Gastrocnemius medialis (tissue), 4 donors: Measurements from ENCODE around the gene RFNG.

Experiments used
- POLR2A ChIP-seq, 2 donors: fragments of 450-650 bp; IDR thresholded peaks; one replicate each; pipeline ENCODE4 v1.6.1; 2017; ENCODE audit warnings: antibody characterized with exemption in 2 of 2, mild to moderate bottlenecking in 2 of 2, moderate library complexity in 2 of 2
- TF ChIP-seq, protein P1 (sequence below), 5 experiments: fragments of 450-650 bp in 3 of 5; fragments of 200-600 bp in 2 of 5; sonication (generic) in 2 of 5; IDR thresholded peaks in 4 of 5; conservative IDR thresholded peaks in 1 of 5; 1 replicate in 4 of 5; 2 replicates in 1 of 5; pipeline ENCODE4 v1.5.1; 2016 to 2019; ENCODE audit warnings: antibody characterized with exemption in 5 of 5, mild to moderate bottlenecking in 3 of 5, moderate library complexity in 3 of 5

DNA sequence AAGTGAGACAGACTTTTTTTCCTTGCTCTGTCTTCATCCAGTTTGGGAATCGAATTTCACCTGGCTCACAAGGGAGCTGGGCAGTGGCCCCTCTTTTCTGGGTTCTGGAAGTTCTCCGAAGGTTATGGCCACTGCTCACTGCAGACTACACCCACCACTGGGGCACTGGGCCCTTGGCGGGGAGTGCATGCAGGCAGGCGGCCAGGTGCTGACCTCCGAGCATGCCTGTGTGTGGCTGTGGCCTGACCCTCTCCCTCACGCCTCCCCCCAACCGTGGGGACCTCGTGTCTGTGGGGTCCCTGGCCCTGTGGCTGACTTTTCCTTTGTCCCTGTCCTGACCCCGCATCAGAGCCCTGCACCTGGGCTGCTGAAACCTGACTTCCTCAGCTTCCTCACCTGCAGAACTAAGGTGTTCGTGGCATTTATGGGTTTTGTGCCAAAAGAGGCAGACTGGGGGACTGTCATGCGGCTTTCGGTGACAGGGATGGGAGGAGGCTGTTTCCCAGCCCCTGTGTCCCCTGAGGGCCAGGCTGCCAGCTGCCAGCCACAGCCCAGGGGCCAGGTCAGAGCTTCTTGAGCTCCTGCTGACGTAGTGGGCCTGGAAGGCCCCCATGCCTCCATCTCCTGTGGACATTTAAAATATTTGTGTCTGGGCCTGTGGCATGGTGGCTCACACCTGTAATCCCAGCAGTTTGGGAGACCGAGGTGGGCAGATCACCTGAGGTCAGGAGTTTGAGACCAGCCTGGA lies 52.7 kb downstream of the RFNG start:
- TF ChIP-seq, protein P1, sequence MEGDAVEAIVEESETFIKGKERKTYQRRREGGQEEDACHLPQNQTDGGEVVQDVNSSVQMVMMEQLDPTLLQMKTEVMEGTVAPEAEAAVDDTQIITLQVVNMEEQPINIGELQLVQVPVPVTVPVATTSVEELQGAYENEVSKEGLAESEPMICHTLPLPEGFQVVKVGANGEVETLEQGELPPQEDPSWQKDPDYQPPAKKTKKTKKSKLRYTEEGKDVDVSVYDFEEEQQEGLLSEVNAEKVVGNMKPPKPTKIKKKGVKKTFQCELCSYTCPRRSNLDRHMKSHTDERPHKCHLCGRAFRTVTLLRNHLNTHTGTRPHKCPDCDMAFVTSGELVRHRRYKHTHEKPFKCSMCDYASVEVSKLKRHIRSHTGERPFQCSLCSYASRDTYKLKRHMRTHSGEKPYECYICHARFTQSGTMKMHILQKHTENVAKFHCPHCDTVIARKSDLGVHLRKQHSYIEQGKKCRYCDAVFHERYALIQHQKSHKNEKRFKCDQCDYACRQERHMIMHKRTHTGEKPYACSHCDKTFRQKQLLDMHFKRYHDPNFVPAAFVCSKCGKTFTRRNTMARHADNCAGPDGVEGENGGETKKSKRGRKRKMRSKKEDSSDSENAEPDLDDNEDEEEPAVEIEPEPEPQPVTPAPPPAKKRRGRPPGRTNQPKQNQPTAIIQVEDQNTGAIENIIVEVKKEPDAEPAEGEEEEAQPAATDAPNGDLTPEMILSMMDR (IDR thresholded peaks at IDR 0.05 in 4 of 5, conservative IDR thresholded peaks at IDR 0.05 in 1 of 5) = no peak
- TF ChIP-seq POLR2A (IDR thresholded peaks at IDR 0.05) = no peak
